ENCODE results near the gene CNTNAP2.

Gene CNTNAP2

DNA sequence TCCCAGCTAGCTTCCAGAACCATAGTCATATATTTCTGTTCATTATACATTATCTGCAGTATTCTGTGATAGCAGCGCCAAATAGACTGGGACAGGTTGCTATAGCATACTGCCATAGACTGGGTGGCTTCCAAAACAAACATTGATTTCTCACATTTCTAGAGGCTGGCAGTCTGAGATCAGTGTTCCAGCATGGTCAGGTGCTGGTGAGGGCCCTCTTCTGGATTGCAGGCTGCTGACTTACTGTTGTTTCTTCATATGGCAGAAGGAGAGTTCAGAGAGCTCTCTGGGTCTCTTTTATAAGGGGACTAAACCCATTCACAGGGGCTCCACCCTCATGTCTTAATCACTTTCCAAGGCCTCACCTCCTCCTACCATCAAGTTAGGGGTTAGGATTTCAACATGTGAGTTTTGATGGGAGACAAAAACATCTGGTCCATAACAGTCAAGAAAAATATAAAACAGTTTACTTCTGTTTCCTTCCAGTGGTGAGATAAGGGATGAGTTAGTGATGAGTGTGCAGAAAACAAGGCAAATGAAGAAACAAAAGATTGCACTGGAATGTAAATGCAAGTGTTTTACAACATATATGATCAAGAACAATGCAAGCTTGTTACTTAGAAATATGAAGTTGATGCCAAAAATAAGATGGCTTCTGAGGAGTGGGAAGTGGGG is 2074.9 kb downstream of the CNTNAP2 start:
- no peak for DNase-seq

DNA sequence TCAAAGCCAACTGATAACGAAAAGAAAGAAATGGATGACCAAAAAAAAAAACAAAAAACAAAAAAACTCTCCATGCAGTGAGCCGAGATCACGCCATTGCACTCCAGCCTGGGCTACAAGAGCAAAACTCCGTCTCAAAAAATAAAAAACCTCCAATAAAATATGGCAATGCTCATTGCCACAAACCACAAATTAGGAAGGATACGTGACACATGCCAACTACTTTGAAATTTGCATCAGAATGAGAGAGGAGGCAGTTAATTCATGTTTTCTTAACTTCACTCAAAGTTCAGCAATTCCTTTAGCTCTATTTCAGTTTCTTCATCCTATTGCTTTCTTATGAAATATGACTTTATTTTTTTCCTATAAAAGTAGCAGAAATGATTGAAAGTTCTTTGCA is 2075.9 kb downstream of the CNTNAP2 start:
- no peak for DNase-seq

DNA sequence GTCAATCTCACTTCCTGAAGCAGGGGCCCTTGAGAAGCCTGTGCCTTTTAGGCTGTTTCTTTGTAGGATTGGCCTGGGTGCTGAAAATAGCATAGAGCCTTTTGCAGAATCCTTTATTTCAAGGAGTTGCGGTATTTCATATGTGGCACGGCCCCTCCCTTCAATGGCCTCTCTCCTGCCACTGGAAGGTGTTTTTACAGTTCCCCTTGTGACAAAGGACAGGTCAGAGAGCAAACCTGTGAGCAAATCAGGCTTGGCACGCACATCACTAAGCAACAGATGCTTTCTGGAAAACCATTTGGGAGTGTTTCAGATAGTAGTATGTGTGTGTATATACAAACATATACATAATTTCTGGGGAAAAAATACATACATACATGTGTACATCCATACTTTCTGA is 2085.4 kb downstream of the CNTNAP2 start:
- DNase-seq = no peak

DNA sequence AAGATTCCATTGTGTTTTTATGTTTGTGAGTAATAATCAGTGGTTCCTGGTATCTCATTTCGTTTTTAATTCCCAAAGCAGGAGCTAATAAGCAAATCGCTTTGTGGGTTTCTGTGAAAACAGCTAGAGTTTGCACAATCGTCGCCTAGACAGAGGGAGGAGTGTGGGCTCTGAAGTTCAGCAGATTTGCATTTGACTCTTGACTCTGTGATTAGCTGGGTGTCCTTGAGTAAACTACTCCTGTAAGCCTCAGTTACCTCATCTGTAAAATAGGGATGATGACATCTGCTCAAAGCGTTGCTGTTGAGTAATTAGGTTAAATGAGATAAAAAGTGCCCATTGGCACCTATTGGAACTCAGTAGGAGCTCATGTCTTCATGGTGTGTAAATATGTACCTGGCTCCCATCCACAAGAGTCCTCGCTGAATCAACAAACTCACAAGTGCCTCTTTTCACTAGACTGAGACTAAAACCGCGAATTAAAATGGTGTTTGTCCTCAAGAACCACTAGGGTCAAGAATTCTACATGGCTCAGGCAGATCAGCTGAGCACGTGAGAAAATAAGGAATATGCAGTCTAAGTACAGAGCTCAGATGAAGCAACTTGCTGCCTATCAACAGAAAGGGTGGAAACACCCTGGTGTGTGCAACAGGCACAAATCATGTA is 2088.2 kb downstream of the CNTNAP2 start:
- DNase-seq = no peak

DNA sequence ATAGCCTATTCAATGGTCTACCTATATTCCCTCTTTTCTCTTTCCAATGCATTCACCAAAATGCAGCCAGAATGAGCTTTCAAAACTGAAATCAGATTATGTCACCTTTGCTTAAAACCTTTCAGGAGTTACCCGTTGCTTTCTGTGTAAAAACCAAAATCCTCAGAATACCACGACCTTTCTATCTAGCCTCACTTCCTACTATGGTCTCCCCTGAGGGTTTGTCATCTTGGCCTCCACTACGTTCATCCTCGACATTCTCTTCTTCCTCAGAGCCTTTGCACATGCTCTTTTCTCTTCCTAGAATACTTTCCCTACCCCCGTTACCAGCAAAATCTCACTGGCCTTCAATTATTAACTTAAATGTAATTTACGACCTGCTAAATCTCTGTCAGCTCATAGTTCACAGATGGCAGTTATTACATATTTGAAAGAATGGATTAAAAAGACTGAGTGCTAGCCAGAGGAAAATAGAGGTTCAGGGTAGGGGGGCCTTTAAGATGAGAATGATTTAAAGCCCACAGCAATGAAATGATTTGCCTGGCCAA is 2093.1 kb downstream of the CNTNAP2 start:
- no peak for DNase-seq

DNA sequence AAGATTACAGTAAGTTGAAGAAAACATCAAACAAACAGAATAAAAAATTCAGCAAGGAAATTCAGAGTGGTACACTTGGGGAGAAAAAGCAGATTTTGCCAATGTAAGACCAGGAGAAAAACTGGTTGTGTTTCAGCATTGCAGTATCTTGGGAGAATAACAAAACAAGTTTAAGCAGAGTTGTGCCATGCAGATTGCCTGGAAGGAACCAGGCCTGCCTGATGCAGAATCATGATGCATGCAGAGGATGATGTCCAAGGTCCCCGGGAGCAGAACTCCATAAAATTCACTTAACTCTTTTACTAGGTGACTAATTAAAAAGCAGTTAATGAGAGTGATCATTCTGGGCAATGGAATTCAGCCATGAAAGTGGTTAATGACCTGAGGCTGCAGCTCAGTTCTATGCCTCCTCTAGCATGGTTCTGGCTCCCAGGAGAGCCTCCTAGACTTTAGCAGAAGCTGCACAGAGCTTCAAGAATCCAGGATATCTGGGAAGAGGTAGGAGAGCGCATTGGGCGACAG is 2094.3 kb downstream of the CNTNAP2 start:
- DNase-seq = no peak

DNA sequence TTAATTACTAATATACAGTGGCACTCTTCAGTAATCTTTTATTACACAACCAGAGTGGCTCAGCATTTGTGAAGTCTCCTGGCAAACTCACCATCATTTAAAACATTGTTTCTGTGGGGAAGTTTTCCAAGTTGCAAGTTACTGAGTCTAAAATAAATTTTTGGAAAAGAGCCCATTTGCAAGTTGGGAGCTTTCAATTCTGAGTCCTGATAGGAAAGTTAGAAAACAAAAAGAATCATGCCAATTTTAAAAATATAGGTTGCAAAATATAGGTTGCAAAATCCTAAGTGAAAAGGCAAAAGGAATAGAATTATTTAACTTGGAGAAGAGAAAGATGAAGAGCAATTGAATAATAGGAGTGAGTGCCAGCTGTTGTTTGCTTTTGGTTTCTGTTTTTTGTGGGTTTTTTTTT is 2095.1 kb downstream of the CNTNAP2 start:
- no peak for DNase-seq

DNA sequence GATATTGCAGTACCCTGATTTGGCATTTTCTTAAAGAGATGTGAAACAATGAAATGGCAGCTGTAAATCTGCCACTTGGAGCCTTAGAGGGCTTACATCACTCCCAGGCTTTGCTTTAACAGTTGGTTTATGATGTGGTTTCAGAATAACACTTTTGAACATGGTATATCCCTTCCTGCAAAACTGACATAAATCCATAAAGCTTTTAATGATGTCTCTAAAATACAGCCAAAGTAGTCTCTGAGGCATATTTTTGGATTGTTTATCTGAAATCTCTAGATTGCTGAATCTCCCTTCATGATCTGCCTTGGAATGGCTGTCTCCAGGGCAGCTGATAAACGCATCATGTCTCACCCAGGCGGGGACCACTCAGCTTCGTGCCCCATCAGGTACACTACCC is 2096.1 kb downstream of the CNTNAP2 start:
- DNase-seq = no peak

DNA sequence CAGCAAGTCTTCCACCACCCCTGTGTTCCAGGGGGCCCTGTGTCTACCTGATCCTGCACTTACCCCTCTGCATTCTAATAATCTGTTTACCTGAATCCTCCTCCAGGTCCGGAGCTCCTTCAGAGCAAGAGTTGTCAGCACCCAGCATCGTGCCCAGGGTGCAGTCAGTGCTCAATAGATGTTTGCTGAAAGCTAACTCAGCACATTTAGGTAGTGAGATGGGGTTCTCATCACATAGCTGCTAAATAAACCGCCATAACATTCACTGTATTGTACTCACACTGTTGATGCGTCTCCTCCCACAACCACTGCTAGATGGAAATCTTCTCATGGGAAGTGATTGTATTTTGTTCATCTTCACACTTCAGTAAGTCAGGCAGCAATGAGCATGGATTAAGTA is 2097.5 kb downstream of the CNTNAP2 start:
- no peak for DNase-seq

DNA sequence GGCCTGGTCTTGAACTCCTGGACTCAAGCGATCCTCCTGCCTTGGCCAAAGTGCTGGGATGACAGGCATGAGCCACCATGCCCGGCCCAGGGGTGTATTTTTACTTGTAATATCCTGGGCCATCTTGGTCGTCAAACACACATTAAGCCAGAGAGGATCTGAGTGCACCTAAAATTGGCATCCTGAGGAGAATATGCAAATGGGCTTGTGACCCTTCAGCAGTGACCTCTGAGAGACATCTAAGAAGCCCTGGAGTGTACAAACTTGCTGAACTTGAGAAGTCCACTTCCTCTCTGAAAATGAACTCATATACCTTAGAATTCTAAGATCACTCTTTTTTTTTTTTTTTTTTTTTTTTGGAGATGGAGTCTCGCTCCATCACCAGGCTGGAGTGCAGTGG is 2102.0 kb downstream of the CNTNAP2 start:
- no peak for DNase-seq

DNA sequence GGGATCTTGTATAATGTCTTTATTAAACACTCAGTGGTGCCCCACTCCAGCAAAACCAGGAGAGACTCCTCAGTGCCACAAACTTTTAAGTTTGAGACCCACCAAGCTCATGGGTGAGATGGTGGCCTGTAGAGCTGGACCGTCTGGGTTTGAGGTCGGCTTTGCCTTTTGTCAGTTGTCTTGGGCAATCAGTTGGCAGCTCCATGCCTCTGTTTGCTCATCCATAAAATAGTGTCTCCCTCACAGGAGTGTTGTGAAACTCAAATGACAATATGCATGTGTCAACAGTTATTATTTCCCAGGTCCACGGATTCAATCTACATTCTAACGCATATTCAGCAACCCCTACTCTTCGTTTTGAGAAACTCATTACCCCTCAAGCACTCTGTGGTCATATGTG is 2106.1 kb downstream of the CNTNAP2 start:
- DNase-seq = no peak

DNA sequence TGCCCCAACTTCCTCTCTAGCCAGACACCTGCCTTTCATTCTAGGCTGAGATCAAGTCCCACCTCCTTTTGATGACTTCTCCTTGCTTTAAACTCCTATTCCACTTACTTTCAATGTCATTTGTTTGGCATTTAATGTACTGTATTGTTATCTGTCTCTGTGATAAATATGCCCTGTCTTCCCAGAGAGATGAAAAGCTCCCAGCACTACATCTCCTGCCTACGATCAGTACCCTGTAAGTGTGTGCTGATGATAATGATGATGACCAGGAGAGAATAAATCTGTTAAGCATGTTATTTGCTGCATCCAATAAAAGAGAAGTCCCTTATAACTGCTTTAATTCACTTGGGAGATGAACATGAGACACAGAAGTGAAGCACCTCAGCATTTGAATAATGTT is 2106.6 kb downstream of the CNTNAP2 start:
- DNase-seq = no peak

DNA sequence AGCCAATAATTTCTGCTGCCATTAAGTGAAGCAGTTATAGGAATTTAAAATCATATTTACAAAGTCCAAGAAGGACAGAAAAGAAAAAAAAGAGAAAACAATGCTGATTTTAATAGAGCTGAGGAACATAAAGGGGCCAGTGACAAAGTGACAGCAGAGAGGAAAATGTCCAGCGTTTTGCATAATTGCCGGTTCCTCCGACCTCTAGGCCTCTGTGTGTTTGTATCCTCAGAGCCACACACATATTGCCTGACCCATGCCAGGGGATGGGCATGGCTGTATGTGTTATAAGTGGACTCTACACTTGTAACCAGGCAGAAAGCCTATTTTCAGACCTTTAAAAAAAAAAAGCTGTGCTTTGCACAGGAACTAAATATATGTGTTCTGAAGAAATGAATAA is 2107.1 kb downstream of the CNTNAP2 start:
- no peak for DNase-seq

DNA sequence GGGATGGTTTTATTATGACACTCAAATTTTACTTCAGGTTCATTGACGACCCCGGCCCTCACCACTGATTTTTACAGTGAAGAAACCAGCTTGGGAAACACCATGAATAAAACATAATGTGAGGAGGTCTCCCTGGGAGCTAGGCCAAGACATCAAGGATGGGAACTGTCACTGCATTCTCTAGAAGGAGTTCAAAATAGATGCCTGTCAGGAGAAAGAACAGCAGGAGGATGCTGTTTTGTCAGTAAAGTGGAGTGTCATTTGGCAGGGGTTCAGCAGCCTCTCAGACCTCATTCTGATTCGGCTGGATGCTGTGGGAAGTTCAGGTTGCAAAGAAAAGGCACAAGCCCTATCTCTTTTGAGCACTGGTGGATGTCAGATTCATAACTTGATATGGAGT is 2113.7 kb downstream of the CNTNAP2 start:
- no peak for DNase-seq

DNA sequence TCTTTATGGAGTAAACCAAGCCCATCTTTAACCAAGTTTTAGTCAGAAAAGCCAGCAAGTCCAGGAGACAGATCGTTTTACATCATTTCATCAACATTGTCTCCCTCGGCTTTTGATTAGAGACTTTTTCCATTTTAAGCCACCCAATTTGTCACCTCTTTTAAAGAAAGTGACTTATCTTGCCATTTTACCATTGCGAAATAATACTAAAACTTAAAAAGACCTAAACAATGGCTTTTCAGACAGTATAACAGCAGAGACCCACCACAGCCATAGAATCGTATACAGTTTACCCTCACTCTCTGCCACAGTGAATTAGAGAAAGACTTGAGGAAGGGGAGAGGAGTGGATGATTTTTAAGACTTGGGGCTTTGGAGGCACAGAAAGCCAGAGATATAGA is 2114.3 kb downstream of the CNTNAP2 start:
- DNase-seq = no peak

DNA sequence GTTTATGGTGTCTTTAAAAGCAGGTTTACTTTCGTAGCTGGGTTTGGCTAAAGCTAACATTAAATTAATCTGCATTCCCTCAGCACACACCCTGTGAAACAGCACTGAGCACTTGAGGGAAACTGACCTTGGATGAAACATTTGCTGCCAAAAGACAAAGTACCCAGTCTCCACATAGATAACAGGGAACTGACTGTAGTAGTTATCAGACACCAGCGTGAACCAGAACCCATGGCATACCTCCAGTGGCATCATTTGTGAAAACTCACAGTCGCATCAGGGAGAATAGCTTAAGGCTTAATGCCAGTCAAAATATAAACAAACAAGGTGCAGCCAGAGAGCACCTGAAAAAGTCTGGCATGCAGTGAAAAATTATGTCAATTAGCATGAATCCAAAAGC is 2116.2 kb downstream of the CNTNAP2 start:
- DNase-seq = no peak

DNA sequence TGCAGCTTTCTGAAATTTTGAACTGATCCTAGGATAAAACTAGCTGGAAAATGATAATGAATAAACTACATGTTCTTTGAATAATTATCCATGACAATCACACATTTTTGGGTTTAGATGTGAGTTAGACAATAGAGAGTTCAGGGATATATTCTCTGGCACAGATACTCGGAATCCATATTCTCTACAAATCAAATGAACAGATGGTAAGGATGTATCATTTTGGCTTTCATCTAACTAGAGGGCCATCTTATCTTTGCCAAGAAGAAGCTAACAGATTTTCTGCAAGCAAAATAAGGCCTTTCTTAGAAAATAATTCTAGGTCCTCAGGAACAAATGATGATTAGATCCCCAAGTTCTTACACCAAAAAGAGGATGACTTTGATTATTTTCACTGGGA is 2118.1 kb downstream of the CNTNAP2 start:
- DNase-seq = no peak

DNA sequence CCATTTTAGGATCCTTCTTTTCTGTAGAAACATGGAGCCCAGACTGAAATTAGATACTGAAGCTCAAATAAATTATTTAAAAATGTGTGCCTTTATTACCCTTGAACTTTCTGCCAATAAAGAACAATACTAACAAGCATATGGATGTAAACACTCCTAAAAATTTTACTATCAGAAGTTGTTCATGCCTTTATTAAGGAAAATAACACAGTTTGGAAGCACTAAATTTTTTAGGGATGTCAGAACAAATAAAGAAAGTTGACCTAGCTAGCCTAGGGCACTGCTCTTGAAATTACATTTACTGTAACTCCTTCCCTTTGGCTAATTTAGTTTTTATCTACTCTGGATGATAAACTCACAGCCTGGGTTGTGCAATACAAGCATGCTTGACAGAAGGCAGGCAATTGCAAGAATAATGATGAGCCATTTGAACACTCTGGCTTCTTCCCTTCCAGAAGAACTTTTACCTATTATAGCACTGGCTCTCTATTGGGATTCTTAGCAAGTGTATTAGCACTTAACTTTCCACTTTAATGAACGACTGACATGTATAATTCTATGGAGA is 2122.2 kb downstream of the CNTNAP2 start:
- DNase-seq = no peak

DNA sequence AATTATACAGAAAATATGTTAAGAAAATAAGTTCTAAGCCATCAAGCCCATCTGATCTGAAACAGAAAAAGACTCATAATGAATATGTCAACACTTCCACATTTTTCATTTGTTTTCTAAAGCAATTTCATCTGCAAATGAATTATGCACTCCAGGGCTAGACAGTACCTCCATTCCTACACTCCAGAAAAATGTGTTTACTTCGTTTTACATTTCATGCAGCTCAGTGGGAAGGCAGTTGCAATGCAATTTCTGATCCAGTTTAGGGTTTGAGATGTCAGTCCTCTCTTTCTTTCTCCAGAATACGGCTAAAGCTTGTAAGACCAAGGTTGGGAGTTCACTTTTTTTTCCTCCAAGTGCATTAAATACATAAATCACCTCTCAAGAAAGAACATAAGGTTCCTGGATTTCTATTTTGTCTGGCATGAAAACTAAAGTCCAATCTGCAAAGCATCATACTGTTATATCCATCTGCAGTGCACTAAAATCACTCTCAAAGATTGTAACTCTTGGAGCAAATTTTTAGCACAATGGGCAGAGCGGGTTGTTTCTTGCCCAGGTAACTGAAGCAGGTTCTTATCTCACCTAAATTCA is 2125.2 kb downstream of the CNTNAP2 start:
- no peak for DNase-seq

DNA sequence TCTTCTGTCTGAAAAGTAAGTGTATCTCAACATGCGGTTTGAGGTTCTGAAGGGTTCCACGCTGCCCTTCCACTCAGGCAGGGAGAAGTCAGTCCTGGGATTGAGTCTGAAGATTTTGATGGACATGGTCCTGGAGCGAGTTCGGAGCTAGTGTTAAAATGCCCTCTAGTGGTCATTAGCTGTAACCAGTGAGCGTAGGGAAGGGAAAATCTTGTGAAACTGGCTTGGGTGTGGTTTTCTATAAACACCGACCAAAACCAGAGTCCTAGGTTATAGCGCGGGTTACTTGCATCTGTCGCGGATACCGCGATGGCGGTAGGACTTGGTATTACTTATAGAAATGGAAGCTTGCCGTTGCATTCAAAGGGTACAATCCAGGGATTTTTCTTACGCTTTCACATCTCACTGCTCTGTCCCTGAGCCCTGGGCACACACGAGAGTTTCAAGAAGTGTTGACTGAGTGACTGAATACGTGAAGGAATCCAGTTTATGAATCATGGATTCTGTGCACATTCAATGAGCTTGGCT is 2125.8 kb downstream of the CNTNAP2 start:
- DNase-seq = no peak

DNA sequence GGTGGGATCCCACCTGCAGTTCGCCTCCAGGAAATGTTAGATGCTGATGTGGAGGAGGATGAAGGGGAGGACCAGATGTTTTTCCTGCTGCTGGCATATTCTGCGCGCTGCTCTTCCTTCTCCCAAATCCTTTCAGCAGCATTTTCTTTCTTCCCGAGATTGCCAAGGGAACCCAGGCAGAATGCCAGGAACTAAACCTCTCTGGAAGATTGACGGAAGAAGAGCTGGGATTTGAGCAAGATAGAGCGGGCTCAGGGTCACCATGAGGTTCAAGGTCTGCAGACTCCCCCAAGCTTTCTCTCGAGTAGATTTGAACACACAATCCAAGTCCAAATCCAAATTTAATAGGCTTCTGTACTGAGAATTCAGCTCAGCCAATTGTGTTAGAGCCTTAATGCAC is 2128.8 kb downstream of the CNTNAP2 start:
- no peak for DNase-seq

DNA sequence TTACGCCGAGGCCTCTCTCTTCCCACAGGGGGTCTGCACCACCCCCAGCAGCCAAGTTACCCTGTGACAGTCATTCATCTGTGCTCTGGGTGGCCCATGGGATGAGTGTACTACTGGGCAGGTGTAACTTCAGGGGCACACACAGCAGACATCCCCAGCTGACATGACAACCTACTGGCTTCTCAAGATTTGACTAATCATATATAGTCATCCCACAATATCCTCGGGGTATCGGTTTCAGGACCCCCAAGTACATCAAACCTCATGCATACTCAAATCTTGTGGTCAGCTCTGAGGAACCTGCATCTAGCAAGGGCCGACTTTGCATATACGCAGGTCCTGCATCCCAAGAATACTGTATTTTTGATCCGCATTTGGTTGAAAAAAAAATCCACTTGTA is 2137.0 kb downstream of the CNTNAP2 start:
- no peak for DNase-seq

DNA sequence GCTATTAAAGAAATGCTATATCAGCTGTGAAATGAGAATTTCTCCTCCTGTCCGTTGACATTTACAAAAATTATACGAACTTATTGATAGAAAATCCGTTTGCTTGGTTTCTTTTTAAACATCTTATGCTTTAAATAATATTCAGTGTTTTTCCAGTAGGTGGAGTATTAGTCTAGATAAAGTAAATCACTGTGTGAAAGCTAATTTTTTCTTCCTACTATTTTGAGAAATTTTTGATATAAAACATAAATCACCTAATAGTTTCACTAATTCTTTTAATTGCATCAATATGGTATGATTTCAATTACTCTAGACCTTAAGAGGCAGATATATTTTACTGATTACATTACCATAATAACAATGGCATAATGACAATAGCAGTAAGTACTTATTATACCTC is 2138.7 kb downstream of the CNTNAP2 start:
- no peak for DNase-seq

DNA sequence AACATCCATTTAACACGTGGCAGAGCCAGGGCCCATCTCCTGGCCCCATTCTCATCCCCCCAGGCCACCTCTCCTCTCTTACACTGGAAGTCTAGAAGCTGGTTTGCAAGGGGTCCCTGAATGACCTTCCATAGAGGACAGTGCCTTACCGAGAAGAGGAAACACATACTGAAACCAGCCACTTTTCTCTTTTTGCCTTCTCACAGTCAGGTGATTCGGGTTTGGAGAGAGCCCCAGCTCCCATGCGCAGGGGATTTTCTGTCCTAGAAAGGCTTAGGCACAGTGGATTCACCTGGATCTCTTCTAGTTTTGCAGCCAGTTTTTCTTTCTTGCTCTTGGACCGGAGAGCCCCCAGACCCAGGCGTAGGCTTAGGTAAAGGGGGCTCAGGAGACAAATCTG is 2139.8 kb downstream of the CNTNAP2 start:
- no peak for DNase-seq
